ENCODE measurements around the gene RPUSD1. TPM values are rescaled to one million over a fixed set of nuclear protein-coding genes. Genes with fewer than 3 reads are reported as not detected.

The RPUSD1 gene
- polyA plus RNA-seq, 3 donors = 29.5 to 38.1 (median 31.5) TPM

DNA sequence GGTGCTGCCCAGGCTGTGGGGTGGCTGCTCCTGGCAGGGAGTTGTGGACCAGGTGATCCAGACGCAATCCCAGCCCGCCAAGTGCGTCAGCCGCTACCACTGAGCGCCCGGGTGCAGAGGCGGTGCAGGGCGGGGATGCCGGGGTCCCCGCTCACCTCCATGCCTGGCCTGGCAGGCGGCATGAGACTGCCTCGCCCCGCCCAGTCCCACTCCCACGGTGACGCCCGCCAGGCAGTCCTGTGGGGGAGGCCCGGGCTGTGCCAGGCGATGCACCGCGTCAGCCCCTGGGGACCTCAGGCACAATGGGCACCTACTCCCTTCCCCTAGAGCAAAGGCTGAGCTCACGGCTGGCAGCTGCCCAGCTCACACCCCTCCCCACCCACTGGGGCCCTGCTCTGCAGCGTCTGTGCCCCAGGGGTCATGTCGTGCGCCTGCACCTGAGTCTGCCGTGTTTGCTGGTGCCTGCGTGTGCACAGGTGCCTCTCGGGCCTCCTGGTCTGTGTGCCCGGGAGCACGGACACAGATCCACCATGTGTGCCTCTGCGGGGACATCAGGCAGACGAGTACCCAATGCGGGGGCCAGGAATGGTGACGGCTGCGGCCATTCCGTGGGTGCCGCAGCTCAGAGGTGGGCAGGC is 5.3 kb downstream of the RPUSD1 start:
- Mint-ChIP-seq H3K27ac (no peak overlapping the region), H3K9me3 (peaks cover 0 to 3% (median 0%) of the 10 kb centered on the region in 7 donors), H3K4me1 (peaks cover 13% of the 10 kb centered on the region), H3K27me3 (ENCODE audit: low read depth in 3 of 3) (peaks cover 0 to 12% (median 2%) of the 10 kb centered on the region in 3 donors), H3K36me3 (peaks cover 9 to 14% of the 10 kb centered on the region in 2 donors), H3K4me3 (no peak overlapping the region)
- intact Hi-C loops (cut with micrococcal nuclease) = no loop called here
- H3K79me2 ChIP-seq (ENCODE audit: insufficient read depth, low read length) = peaks cover 12% of the 10 kb centered on the region
- DNase-seq = no peak
- H3K4me3 ChIP-seq (replicated peaks in 1 of 3; ENCODE audit: low read depth in 2 of 3, low read length in 3 of 3) = no peak overlapping the region
- H3K9me3 ChIP-seq (replicated peaks in 1 of 2; ENCODE audit: control insufficient read depth in 1 of 2, insufficient read depth in 1 of 2, low read length in 2 of 2) = no peaks in the 10 kb centered on the region
- H2AFZ ChIP-seq (ENCODE audit: insufficient read depth, low read depth, low read length, poor library complexity, severe bottlenecking) = no peak overlapping the region
- H4K20me1 ChIP-seq (ENCODE audit: insufficient read depth, low read length) = peaks cover 37% of the 10 kb centered on the region
- 81% methylated on average over 31 of the region's 36 CpGs for WGBS (ENCODE audit: insufficient coverage)
- TF ChIP-seq, protein P1, sequence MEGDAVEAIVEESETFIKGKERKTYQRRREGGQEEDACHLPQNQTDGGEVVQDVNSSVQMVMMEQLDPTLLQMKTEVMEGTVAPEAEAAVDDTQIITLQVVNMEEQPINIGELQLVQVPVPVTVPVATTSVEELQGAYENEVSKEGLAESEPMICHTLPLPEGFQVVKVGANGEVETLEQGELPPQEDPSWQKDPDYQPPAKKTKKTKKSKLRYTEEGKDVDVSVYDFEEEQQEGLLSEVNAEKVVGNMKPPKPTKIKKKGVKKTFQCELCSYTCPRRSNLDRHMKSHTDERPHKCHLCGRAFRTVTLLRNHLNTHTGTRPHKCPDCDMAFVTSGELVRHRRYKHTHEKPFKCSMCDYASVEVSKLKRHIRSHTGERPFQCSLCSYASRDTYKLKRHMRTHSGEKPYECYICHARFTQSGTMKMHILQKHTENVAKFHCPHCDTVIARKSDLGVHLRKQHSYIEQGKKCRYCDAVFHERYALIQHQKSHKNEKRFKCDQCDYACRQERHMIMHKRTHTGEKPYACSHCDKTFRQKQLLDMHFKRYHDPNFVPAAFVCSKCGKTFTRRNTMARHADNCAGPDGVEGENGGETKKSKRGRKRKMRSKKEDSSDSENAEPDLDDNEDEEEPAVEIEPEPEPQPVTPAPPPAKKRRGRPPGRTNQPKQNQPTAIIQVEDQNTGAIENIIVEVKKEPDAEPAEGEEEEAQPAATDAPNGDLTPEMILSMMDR (IDR thresholded peaks at IDR 0.05) = no peak
- peaks cover 7 to 13% of the 10 kb centered on the region in 2 donors for H3K36me3 ChIP-seq (replicated peaks in 1 of 2; ENCODE audit: control insufficient read depth in 1 of 2, insufficient read depth in 2 of 2, low read length in 2 of 2)
- H3K4me1 ChIP-seq (ENCODE audit: control insufficient read depth in 1 of 2, insufficient read depth in 2 of 2, low read length in 2 of 2) = peaks cover 13 to 19% of the 10 kb centered on the region in 2 donors
- no peak overlapping the region for H3K9ac ChIP-seq (ENCODE audit: insufficient read depth, low read length, poor library complexity, severe bottlenecking)
- H3K4me2 ChIP-seq (replicated peaks; ENCODE audit: extremely low read depth, low read length, poor library complexity, severe bottlenecking) = no peak overlapping the region
- no peak overlapping the region for H3K27ac ChIP-seq (ENCODE audit: low read depth in 1 of 2, low read length in 2 of 2)
- peaks cover 0 to 5% of the 10 kb centered on the region in 2 donors for H3K27me3 ChIP-seq (ENCODE audit: control insufficient read depth in 2 of 2, insufficient read depth in 2 of 2, low read length in 2 of 2)

DNA sequence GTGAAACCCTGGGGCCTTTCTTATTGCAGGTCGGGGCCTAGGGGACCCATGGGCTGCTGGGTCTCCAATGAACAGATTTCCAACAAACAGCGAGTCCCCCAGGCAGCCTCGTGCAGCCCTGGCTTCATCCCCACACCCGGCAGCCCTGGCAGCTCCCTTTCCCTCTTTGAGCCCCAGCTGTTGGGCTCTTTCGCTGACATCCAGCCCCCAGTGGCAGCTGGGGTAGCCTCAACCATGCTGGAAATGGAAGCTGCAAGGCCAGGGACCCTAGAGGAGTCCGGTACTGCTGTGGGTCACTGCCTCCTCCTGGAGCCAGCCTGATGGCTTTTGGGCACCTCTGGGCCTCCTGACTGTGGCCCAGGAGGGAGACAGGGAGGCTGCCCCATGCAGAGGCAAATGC is 5.9 kb downstream of the RPUSD1 start:
- peak overlapping the region in 1 of 7 donors; percentile 45 for H3K27ac Mint-ChIP-seq
- Histone ChIP-seq H3K9ac (ENCODE audit: insufficient read depth, low read length, poor library complexity, severe bottlenecking) (no peak overlapping the region), H3K27ac (ENCODE audit: low read depth in 1 of 2, low read length in 2 of 2) (no peak overlapping the region), H3K27me3 (ENCODE audit: control insufficient read depth in 2 of 2, insufficient read depth in 2 of 2, low read length in 2 of 2) (peaks cover 0 to 9% of the 10 kb centered on the region in 2 donors), H3K9me3 (replicated peaks in 1 of 2; ENCODE audit: control insufficient read depth in 1 of 2, insufficient read depth in 1 of 2, low read length in 2 of 2) (no peaks in the 10 kb centered on the region), H2AFZ (ENCODE audit: insufficient read depth, low read depth, low read length, poor library complexity, severe bottlenecking) (no peak overlapping the region), H3K4me3 (replicated peaks in 1 of 3; ENCODE audit: low read depth in 2 of 3, low read length in 3 of 3) (no peak overlapping the region), H3K79me2 (ENCODE audit: insufficient read depth, low read length) (peaks cover 5% of the 10 kb centered on the region), H4K20me1 (ENCODE audit: insufficient read depth, low read length) (peaks cover 30% of the 10 kb centered on the region), H3K4me2 (replicated peaks; ENCODE audit: extremely low read depth, low read length, poor library complexity, severe bottlenecking) (no peak overlapping the region), H3K36me3 (replicated peaks in 1 of 2; ENCODE audit: control insufficient read depth in 1 of 2, insufficient read depth in 2 of 2, low read length in 2 of 2) (peaks cover 7 to 13% of the 10 kb centered on the region in 2 donors), H3K4me1 (ENCODE audit: control insufficient read depth in 1 of 2, insufficient read depth in 2 of 2, low read length in 2 of 2) (peaks cover 7 to 12% of the 10 kb centered on the region in 2 donors)
- H3K4me1 Mint-ChIP-seq = peaks cover 7% of the 10 kb centered on the region
- peaks cover 0 to 17% (median 5%) of the 10 kb centered on the region in 3 donors for H3K27me3 Mint-ChIP-seq (ENCODE audit: low read depth in 3 of 3)
- DNase-seq = no peak
- intact Hi-C loops (cut with micrococcal nuclease) = no loop called here
- H3K9me3 Mint-ChIP-seq = peaks cover 0 to 3% (median 0%) of the 10 kb centered on the region in 7 donors
- H3K4me3 Mint-ChIP-seq = no peak overlapping the region
- peaks cover 9 to 14% of the 10 kb centered on the region in 2 donors for H3K36me3 Mint-ChIP-seq
- TF ChIP-seq, protein P1 (IDR thresholded peaks at IDR 0.05) = no peak
- 94% methylated on average over 5 of the region's 6 CpGs for WGBS (ENCODE audit: insufficient coverage)

All from CD14-positive monocyte (primary cell).